GM04503 (cell line): ENCODE data around the gene ANKFN1.

ENCODE experiments used
- DNase-seq: peaks from one replicate; pipeline ENCODE4 v3.0.0-alpha.2; 2012; ENCODE audit warnings: low read depth

The ANKFN1 gene, protein sequence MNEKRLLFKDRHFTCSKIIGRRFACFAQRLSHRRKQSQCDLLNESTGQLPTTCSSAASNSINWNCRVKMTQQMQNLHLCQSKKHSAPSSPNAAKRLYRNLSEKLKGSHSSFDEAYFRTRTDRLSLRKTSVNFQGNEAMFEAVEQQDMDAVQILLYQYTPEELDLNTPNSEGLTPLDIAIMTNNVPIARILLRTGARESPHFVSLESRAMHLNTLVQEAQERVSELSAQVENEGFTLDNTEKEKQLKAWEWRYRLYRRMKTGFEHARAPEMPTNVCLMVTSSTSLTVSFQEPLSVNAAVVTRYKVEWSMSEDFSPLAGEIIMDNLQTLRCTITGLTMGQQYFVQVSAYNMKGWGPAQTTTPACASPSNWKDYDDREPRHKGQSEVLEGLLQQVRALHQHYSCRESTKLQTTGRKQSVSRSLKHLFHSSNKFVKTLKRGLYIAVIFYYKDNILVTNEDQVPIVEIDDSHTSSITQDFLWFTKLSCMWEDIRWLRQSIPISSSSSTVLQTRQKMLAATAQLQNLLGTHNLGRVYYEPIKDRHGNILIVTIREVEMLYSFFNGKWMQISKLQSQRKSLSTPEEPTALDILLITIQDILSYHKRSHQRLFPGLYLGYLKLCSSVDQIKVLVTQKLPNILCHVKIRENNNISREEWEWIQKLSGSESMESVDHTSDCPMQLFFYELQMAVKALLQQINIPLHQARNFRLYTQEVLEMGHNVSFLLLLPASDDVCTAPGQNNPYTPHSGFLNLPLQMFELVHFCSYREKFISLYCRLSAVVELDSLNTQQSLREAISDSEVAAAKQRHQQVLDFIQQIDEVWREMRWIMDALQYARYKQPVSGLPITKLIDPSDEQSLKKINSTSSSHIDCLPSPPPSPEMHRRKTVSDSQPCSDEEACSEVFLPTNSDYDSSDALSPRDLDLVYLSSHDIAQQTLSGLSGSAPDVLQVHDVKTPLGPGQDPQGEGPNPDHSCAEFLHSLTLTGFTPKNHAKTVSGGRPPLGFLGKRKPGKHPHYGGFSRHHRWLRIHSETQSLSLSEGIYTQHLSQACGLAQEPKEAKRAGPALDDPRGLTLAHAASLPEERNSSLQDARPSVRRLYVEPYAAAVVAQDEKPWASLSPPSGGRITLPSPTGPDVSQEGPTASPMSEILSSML

DNA sequence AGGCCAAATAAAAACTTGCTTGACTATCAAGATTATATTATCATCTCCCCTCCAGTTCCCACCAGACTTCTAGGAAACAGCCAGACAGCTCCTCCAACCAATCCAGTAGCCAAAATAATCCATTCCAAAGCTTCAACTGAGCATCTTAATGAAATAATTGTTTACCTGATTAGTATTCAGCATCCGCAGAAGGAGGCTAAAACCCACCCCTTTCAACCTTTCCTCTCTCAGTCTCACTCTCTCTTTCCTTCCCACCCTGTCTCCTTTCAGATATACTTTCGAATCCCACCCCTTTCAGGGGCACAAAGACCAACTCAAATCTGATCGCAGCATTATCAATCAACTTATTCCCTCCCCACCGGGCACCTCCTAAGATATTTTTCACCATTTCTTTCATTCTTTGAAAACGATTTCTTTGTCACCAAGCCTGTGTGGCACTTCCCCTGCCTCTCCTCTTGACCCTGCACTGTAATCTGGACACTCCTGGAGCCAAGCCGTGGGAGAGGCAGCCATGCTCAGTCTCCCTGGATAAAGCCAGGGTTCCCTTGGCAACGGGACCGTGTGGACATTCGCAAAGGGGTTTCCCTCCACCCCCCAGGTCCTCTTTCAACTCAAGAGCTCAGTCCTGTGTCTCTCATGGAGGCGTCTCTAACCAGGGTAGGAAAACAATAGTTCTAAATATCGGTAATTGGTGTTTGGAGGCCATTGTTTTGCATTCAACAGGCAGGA lies at the start of gene ANKFN1:
TSS of gene ANKFN1 (plus strand) at position 602 of the 729 bp plus-strand sequence. CDS start 59,193 bp downstream, outside the sequence.
- DNase-seq: no peak

- no peak for DNase-seq
Measured at GRCh38 chr17:56108811-56109284, 44.4 kb upstream of the ANKFN1 start.

DNA sequence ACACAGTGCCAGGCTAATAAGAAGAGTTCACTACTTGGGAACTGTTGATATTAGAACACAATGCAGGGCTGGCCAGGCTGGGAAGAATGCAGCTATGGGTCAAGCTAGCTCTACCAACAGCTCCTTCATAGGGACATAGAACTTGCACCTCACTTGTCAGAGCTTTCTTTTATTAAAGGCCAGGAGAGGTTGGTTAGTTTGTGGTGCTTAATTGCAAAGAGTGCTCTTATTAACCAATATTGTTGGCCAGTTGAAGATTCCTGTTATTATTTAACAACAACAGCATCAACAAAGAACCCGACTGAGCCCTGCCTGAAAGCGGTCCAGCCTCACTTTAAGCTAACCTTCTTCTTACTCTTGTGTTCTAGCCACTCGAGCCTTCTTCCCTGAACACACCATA lies 43.4 kb upstream of the ANKFN1 start:
- no peak for DNase-seq

- DNase-seq: no peak
Measured at GRCh38 chr17:56110463-56111135, 42.7 kb upstream of the ANKFN1 start.

DNA sequence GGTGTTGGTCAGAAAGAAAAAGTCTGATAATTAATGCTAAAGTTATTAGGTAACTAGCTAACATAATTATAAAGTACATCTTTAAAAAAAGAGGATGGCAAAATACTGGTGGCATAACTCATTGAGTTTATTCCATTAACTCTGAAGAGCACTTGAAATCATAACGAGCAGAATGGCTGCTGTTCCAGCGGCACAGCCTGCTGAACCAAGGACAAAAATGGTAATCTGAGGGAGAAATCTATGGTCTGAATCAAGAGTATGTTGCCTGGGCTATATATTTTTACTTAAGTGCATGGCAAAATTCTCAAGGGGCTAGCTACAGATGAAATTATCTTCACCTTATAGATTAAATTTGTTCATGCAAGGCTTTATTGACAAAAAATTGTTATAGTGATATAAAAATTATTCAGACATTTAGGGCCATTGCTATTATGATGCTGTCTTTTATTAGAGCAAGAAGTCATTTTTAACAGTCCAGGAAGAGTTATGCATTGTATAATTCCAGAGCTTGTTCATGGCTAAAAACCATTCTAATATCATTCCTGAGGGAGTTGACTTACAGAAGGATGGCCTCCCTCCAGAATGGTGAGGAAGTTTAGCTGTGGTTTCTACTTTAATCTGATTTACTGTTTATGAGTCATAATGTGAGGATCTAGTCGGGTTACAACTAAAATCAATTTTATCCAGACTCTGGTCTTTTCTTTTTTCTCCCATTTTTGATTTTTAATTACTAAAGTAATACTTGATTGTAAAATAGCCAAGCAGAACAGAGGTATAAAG lies 41.4 kb upstream of the ANKFN1 start:
- peak; percentile 51 for DNase-seq

DNA sequence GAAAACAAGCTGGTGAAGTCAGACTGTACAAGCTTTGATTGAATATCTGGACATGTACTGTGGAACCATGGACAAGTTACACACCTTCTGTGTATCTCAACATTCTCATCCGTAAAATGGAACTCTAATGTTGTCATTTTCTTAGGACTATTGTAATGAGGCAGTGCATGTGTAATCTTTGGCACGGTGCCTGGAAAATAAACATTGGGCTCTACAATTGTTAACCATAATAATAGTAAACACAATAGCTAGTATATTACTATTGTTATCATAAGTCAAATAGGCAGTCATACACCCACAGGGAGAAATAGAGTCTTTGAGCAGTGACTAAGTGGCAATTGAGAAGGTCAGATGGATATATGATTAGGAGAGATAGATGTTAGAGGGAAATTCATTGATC lies 39.8 kb upstream of the ANKFN1 start:
- no peak for DNase-seq

DNA sequence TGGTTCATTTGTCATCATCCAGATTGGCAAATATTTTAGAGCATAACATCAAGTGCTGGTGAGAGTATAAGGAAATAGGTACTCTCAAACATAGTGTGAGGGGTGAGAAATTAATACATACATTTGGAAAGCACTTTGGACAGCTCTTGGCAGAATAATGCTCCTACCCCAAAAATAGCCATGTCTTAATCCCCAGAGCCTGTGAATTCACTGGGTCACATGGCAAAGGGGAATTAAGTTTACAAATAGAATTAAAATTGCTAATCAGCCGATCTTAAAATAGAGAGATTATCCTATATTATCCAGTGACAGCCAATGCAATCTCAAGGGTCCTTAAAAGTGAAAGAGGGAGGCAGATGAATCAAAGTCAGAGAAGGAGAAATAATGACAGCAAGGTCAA lies 38.8 kb upstream of the ANKFN1 start:
- no peak for DNase-seq

DNA sequence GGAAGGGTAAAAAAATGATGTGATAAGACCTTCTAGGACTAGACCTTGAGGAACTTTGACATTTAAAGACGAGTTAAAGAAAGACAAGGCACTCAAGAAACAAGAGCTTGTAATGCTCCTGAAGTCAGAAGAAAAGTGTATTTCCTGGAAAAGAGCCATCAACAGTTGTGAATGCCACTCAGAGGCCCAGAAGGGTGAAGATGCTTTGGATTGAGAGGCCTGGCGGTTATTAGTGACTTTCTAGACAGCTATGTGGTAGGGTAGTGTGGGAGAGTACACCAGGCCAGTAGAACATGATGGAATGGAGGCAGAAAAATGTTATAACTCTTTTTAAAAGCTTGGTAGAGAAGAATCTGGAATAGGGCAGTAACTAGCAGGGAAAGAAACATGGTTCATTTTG lies 34.1 kb upstream of the ANKFN1 start:
- DNase-seq: no peak

GRCh38 chr17:56119936-56120335 lies 33.3 kb upstream of the ANKFN1 start:
- DNase-seq: no peak

DNA sequence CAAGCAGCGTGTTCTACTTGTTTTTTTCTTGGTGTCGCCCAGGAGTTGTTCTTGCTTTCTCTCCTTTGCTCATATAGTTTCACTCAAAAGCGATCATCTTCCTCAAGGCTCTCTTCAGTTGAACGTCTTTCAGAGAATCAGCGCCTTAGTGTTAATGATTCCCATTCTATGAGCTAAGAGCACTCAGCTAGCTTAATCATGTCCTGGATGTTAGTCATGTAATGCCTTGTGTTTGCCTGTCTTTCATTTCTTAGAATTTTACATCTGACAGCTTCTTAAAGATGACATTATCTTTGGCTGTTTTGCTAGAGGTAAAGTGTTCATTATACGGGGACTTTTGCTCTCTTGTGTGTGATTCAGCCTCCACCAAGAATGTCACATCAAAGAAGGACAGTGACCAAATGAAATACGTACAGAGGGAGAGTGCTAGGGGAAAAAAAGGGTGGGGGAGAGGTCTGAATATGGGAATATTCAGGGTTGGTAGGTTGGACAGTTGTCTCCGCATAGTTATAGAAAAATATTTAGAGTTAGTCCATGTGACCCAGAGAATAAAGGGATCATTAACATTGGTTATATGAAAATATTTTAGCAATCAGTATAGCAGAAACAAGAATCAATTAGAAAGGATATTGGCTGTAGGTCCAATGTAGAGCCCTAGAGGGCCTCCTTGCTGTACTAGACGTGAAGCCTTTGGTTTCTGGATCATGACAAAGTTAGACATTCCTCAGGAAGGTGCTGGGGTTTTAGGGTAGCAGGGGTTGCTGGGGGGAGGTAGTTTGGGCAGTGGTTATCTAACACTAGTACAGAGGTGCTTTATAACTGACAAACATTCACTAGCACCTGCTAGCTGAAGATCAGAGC lies 31.9 kb upstream of the ANKFN1 start:
- no peak for DNase-seq

GRCh38 chr17:56125830-56126819 lies 27.1 kb upstream of the ANKFN1 start:
- DNase-seq: peak; percentile 28

GRCh38 chr17:56130026-56130425 lies 23.2 kb upstream of the ANKFN1 start:
- DNase-seq: no peak

DNA sequence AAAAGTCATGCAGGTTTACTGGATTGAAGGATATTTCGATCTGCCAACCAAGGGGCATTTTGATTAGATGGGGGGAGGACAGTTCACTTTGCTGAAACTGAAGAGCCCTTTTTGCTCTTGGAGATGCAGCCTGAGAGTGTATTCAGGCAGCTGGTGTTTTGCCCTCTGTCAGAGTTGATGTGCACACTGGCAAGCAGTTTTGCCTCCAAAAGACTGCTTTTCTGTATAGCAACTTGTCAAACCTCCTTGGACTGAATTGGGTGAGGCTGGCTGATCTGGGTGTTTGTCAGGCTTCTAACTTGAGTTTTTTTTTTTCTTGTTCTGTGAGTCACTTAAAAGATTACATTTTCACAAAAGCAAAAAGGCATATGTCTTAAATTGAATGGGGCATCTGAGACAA lies 22.6 kb upstream of the ANKFN1 start:
- DNase-seq: no peak

DNA sequence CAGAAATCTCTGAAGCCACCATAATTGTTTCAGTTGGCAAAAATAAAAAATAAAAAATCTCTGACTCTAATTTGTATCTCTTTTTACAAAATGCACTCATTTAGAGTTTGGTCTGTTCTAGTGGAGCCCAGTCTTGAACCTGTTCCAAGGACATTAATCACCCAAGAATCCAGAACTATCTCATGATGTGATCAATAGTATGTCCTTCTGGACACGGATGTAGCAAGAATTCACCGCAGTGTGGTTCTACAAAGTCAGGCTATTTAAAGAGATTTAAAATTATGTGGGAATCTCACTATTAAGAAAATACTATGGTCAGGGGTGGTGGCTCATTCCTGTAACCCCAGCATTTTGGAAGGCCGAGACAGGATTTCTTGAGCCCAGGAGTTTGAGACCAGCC lies 21.8 kb upstream of the ANKFN1 start:
- no peak for DNase-seq

- DNase-seq: no peak
Measured at GRCh38 chr17:56136301-56136700, 17.0 kb upstream of the ANKFN1 start.

DNA sequence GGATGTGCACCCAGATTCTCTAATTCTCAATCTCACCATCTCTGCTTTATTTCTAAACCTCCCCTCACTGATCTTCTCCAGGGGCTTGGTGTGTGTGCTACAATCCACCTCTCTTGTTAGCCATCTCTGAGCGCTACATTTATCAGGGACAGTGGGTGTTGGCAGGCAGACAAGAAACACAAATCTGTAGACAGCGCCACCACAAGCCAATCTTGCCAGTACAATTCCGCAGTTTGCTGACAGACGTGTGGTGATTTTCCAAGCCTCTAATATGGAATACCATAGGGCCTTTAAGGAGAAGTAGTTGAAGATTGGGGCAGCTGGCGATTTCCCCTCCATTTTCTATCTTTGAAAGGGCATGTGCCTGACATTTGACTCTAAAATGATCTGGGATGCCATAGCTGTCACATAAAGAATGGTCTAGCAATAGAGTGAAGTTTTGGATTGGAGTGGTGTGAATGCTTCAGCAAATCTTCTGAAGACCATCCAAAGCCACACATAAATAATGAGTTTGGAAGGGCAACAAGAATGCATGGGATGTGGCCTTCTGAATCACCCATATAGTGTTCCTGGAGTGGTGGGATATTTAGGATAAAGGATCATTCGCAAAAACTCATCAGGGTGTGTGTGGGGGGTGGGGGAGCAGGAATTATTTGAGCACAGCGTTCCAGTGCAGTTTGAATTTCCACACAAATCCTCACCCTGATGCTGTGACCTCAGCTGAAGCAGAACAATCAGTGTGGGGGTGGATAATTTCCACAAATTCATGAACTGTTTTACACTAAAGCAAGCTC lies 12.0 kb upstream of the ANKFN1 start:
- DNase-seq: peak; percentile 60

GRCh38 chr17:56142325-56142724 lies 10.9 kb upstream of the ANKFN1 start:
- peak; percentile 84 for DNase-seq
